HepG2 (cell line): Measurements from ENCODE around the gene TTN. TPM values are rescaled to one million over a fixed set of nuclear protein-coding genes. Genes with fewer than 3 reads are reported as not detected.

Experiments
- ATF5 ChIP-seq: sonication (generic); formaldehyde crosslinking; IDR thresholded peaks from 2 replicates; pipeline ENCODE4 v1.4.0; 2020; ENCODE audit warnings: mild to moderate bottlenecking, low read depth, missing genetic modification reagents
- E2F1 ChIP-seq: sonication (generic); formaldehyde crosslinking; IDR thresholded peaks from 2 replicates; pipeline ENCODE4 v1.5.0; 2020; ENCODE audit warnings: missing genetic modification reagents
- GATAD1 ChIP-seq: IDR thresholded peaks from 2 replicates; pipeline ENCODE4 v1.6.1; 2016; ENCODE audit warnings: missing genetic modification reagents, missing compliant biosample characterization
- GLMP ChIP-seq: sonication (generic); formaldehyde crosslinking; IDR thresholded peaks from 2 replicates; pipeline ENCODE4 v1.9.0; 2021; ENCODE audit warnings: missing genetic modification reagents, mild to moderate bottlenecking, borderline replicate concordance
- KDM1A ChIP-seq: IDR thresholded peaks from 2 replicates; pipeline ENCODE4 v1.6.1; 2016; ENCODE audit warnings: missing compliant biosample characterization
- MYC ChIP-seq: sonication (generic); formaldehyde crosslinking; IDR thresholded peaks from 2 replicates; pipeline ENCODE4 v1.9.0; 2021; ENCODE audit warnings: missing genetic modification reagents, borderline replicate concordance
- PAXIP1 ChIP-seq: sonication (generic); formaldehyde crosslinking; conservative IDR thresholded peaks from 2 replicates; pipeline ENCODE4 v1.4.0; 2020; ENCODE audit warnings: mild to moderate bottlenecking, missing genetic modification reagents, moderate library complexity
- SUZ12 ChIP-seq: fragments of 150-350 bp; IDR thresholded peaks from 2 replicates; pipeline ENCODE4 v1.6.1; 2014; ENCODE audit warnings: low read depth, low read length
- ZNF207 ChIP-seq: fragments of 450-650 bp; IDR thresholded peaks from 2 replicates; pipeline ENCODE4 v1.6.1; 2016; ENCODE audit warnings: antibody characterized with exemption, borderline replicate concordance
- ZNF333 ChIP-seq: sonication (generic); formaldehyde crosslinking; IDR thresholded peaks from 2 replicates; pipeline ENCODE4 v1.4.0; 2020; ENCODE audit warnings: mild to moderate bottlenecking, missing genetic modification reagents, borderline replicate concordance
- ZNF563 ChIP-seq: sonication (generic); formaldehyde crosslinking; IDR thresholded peaks from 2 replicates; pipeline ENCODE4 v1.8.0; 2022; ENCODE audit warnings: mild to moderate bottlenecking, moderate library complexity, missing genetic modification reagents
- ZNF574 ChIP-seq: sonication (generic); formaldehyde crosslinking; IDR thresholded peaks from 2 replicates; pipeline ENCODE4 v1.4.0; 2020; ENCODE audit warnings: missing genetic modification reagents
- ZNF709 ChIP-seq: sonication (generic); formaldehyde crosslinking; IDR thresholded peaks from 2 replicates; pipeline ENCODE4 v1.5.0; 2020; ENCODE audit warnings: mild to moderate bottlenecking, missing genetic modification reagents
- ZNF841 ChIP-seq: sonication (generic); formaldehyde crosslinking; IDR thresholded peaks from 2 replicates; pipeline ENCODE4 v1.8.1; 2023; ENCODE audit warnings: missing genetic modification reagents, borderline replicate concordance
- ZXDC ChIP-seq: sonication (generic); formaldehyde crosslinking; IDR thresholded peaks from 2 replicates; pipeline ENCODE4 v1.5.0; 2020; ENCODE audit warnings: mild to moderate bottlenecking, missing genetic modification reagents
- polyA plus RNA-seq, 8 experiments: library from polyadenylated mRNA; depleted of rRNA in 3 of 8; stranded (reverse) in 7 of 8; unstranded in 1 of 8; fragments of >200 nt; fragmentation: Illumina TruSeq in 4 of 8; extraction: Trizol in 4 of 8; gene quantifications; 2 replicates each; pipeline versions ENCODE4 v1.2.1 to v1.2.3, GENCODE V29; 2011 to 2016; ENCODE audit warnings: low read depth in 4 of 8, missing spikeins in 1 of 8, mixed read lengths in 1 of 8; ENCODE audit not compliant: insufficient read depth in 1 of 8
- total RNA-seq, 5 experiments: library from RNA; depleted of rRNA; stranded (reverse); fragments of >200 nt; fragmentation: Illumina TruSeq; extraction: Trizol; gene quantifications; 2 replicates each; pipeline ENCODE4 v1.2.3, GENCODE V29; 2016; ENCODE audit warnings: low read depth in 1 of 5

The TTN gene
- total and polyA plus RNA-seq, 2 of the 13 experiments (the other 11 are each of a cell fraction or from before 2014, with no cell fraction given) = under 0.01 TPM

GRCh38 chr2:178480227-178481181 is 326.7 kb downstream of the TTN start, which contains the start of gene PLEKHA3 (continued):
- no peak for TF ChIP-seq ATF5 (CRISPR knock-in tag)
- peak; percentile 64; the same call in 1 of the 2 replicates for TF ChIP-seq GATAD1 (CRISPR knock-in tag)
- peak; percentile 78 for TF ChIP-seq ZNF574 (CRISPR knock-in tag)
- no peak for TF ChIP-seq ZNF841 (CRISPR knock-in tag)
- peak; percentile 51 for TF ChIP-seq PAXIP1 (CRISPR knock-in tag)
- no peak for TF ChIP-seq KDM1A (CRISPR knock-in tag)
- TF ChIP-seq E2F1 = peak; percentile 66; the same call in 1 of the 2 replicates
- TF ChIP-seq GLMP = no peak
- TF ChIP-seq ZNF207 = no peak
- peak; percentile 97 for TF ChIP-seq ZNF709 (CRISPR knock-in tag)
- peak; percentile 93 for TF ChIP-seq ZNF563 (CRISPR knock-in tag)
- no peak for TF ChIP-seq ZNF333 (CRISPR knock-in tag)
- TF ChIP-seq MYC (CRISPR knock-in tag) = peak; percentile 55
- peak; percentile 50; the same call in 1 of the 2 replicates for TF ChIP-seq ZXDC
- TF ChIP-seq SUZ12 = no peak
